B cell (primary cell): ENCODE results near the gene COX6B2. TPM values are rescaled to one million over a fixed set of nuclear protein-coding genes. Genes with fewer than 3 reads are reported as not detected.

ENCODE experiments used
- ATAC-seq: fragments of 200-7000 bp; cut with Tn5 transposase; one replicate; pipeline ENCODE4 v1.10.0; 2021; ENCODE audit warnings: low read depth, mild to moderate bottlenecking, moderate number of reproducible peaks, moderate library complexity
- CTCF ChIA-PET: fragments of 350-600 bp; sonication (Branson Sonifier 250); formaldehyde crosslinking; loops from one replicate; lab custom pipeline; 2021; ENCODE audit warnings: antibody characterized with exemption, inconsistent platforms; lab: Charles Lee
- POLR2A ChIA-PET: fragments of 350-600 bp; sonication (Branson Sonifier 250); formaldehyde crosslinking; loops from one replicate; lab custom pipeline; 2021; ENCODE audit warnings: antibody characterized with exemption; lab: Charles Lee
- DNase-seq: peaks from one replicate; pipeline ENCODE4 v3.0.0; 2013
- H2AFZ ChIP-seq: 2 replicates; pipeline ENCODE4 v1.6.1; 2012; ENCODE audit warnings: mild to moderate bottlenecking, low read depth, low read length; ENCODE audit not compliant: insufficient read depth, poor library complexity, severe bottlenecking
- H3K27ac ChIP-seq, 2 donors: 1 replicate in 1 of 2; 2 replicates in 1 of 2; pipeline ENCODE4 v1.5.1; 2012 to 2013; ENCODE audit warnings: low read length in 2 of 2, mild to moderate bottlenecking in 2 of 2, moderate library complexity in 1 of 2
- H3K27me3 ChIP-seq, 4 experiments: fragments of 200-600 bp in 1 of 4; sonication (generic) in 1 of 4; replicated peaks in 1 of 4; 1 replicate in 2 of 4; 2 replicates in 2 of 4; pipeline versions ENCODE4 v1.6.1 to v1.7.0; 2013 to 2016; ENCODE audit warnings: low read length in 3 of 4, mild to moderate bottlenecking in 2 of 4, mixed read lengths in 1 of 4, moderate library complexity in 1 of 4; ENCODE audit not compliant: insufficient read depth in 4 of 4, control insufficient read depth in 3 of 4; ENCODE audit errors: control extremely low read depth in 1 of 4
- H3K36me3 ChIP-seq, 2 experiments: replicated peaks in 1 of 2; 1 replicate in 1 of 2; 2 replicates in 1 of 2; pipeline versions ENCODE4 v1.6.1 to v1.7.1; 2013; ENCODE audit warnings: low read length in 1 of 2; ENCODE audit not compliant: insufficient read depth in 2 of 2, control insufficient read depth in 1 of 2; ENCODE audit errors: control extremely low read depth in 1 of 2, extremely low read depth in 1 of 2
- H3K4me1 ChIP-seq, 2 donors: fragments of 200-600 bp in 1 of 2; sonication (generic) in 1 of 2; 1 replicate in 1 of 2; 2 replicates in 1 of 2; pipeline versions ENCODE4 v1.5.1 to v1.6.1; 2013 to 2017; ENCODE audit warnings: low read length in 2 of 2; ENCODE audit not compliant: control insufficient read depth in 2 of 2, insufficient read depth in 2 of 2
- H3K4me2 ChIP-seq: replicated peaks from 2 replicates; pipeline ENCODE3; 2012; ENCODE audit warnings: mild to moderate bottlenecking, low read depth, low read length; ENCODE audit not compliant: poor library complexity, severe bottlenecking
- H3K4me3 ChIP-seq, 5 experiments: fragments of 200-600 bp in 1 of 5; sonication (generic) in 1 of 5; 1 replicate in 3 of 5; 2 replicates in 2 of 5; pipeline versions ENCODE4 v1.5.1 to v1.7.0; 2011 to 2016; ENCODE audit warnings: low read length in 4 of 5, mild to moderate bottlenecking in 4 of 5, low read depth in 2 of 5, control low read depth in 1 of 5, moderate library complexity in 1 of 5; ENCODE audit not compliant: insufficient read depth in 1 of 5; ENCODE audit errors: control extremely low read depth in 1 of 5, extremely low read depth in 1 of 5
- H3K79me2 ChIP-seq: fragments of 200-600 bp; sonication (generic); one replicate; pipeline ENCODE4 v1.6.0; 2016; ENCODE audit warnings: low read length; ENCODE audit not compliant: control insufficient read depth, insufficient read depth
- H3K9ac ChIP-seq: fragments of 200-600 bp; sonication (generic); 2 replicates; pipeline ENCODE4 v1.6.1; 2017; ENCODE audit warnings: mild to moderate bottlenecking, low read length, moderate library complexity
- H3K9me3 ChIP-seq, 3 donors: one replicate each; pipeline versions ENCODE4 v1.6.1 to v1.7.1; 2013; ENCODE audit warnings: low read length in 2 of 3; ENCODE audit not compliant: control insufficient read depth in 2 of 3, insufficient read depth in 1 of 3; ENCODE audit errors: control extremely low read depth in 1 of 3
- H4K20me1 ChIP-seq: 2 replicates; pipeline ENCODE4 v1.6.0; 2012; ENCODE audit warnings: mild to moderate bottlenecking, low read length; ENCODE audit not compliant: insufficient read depth, control insufficient read depth, poor library complexity, severe bottlenecking
- H3K27ac Mint-ChIP-seq: one replicate; pipeline ENCODE4 v1.8.0; 2021; ENCODE audit warnings: mixed read lengths
- H3K27me3 Mint-ChIP-seq: one replicate; pipeline ENCODE4 v1.8.0; 2021; ENCODE audit warnings: mixed read lengths
- H3K4me1 Mint-ChIP-seq: one replicate; pipeline ENCODE4 v1.8.0; 2021; ENCODE audit warnings: mixed read lengths
- H3K4me3 Mint-ChIP-seq: one replicate; pipeline ENCODE4 v1.8.0; 2021; ENCODE audit warnings: mixed read lengths
- H3K9me3 Mint-ChIP-seq: one replicate; pipeline ENCODE4 v1.8.0; 2022; ENCODE audit warnings: mixed read lengths; ENCODE audit not compliant: insufficient read depth
- CTCF ChIP-seq: fragments of 200-600 bp; IDR thresholded peaks from one replicate; pipeline ENCODE4 v1.8.0; 2022; ENCODE audit warnings: antibody characterized with exemption, mild to moderate bottlenecking
- EZH2 ChIP-seq: IDR thresholded peaks from 2 replicates; pipeline ENCODE4 v1.6.1; 2012; ENCODE audit warnings: borderline replicate concordance, low read depth, mild to moderate bottlenecking, moderate library complexity, low read length; ENCODE audit not compliant: insufficient read depth, poor library complexity, severe bottlenecking
- WGBS: methylation state at CpG from one replicate; pipeline ENCODE4 v1.1.5; 2013; ENCODE audit warnings: missing lambda C conversion rate; ENCODE audit not compliant: insufficient coverage; 5-methylcytosine and 5-hydroxymethylcytosine counted together
- intact Hi-C: fragments of 100-400 bp; cut with micrococcal nuclease; formaldehyde crosslinking; loops from one replicate; pipeline ENCODE4 v1.10.0; 2022
- polyA plus RNA-seq: library from polyadenylated mRNA; depleted of rRNA; stranded (reverse); fragments of >200 nt; gene quantifications from 2 replicates; pipeline ENCODE4 v1.2.3, GENCODE V29; 2012
- total RNA-seq, 2 donors: library from RNA; stranded (reverse); fragments of 120-200 nt in 1 of 2; gene quantifications; 1 replicate in 1 of 2; 2 replicates in 1 of 2; pipeline versions ENCODE4 v1.2.3 to v1.2.4, GENCODE V29; 2013 to 2022

The COX6B2 gene
- total and polyA plus RNA-seq, 2 donors (not counting 1 experiment from before 2014, with no cell fraction given): not detected

GRCh38 chr19:55345101-55345817 is 9.3 kb downstream of the COX6B2 start:
- Mint-ChIP-seq H3K27me3 (no peaks in the 10 kb centered on the region), H3K27ac (no peak overlapping the region), H3K4me3 (no peak overlapping the region), H3K9me3 (no peaks in the 10 kb centered on the region), H3K4me1 (peaks cover 10% of the 10 kb centered on the region)
- TF ChIP-seq CTCF (no peak), EZH2 (no peak)
- H3K4me2 ChIP-seq: no peak overlapping the region
- H3K9ac ChIP-seq: no peak overlapping the region
- H3K4me1 ChIP-seq: peaks cover 11 to 14% of the 10 kb centered on the region in 2 donors
- peaks cover 0 to 10% of the 10 kb centered on the region in 2 experiments for H3K36me3 ChIP-seq
- DNase-seq (no peak), ATAC-seq (no peak)
- intact Hi-C loops: no loop called here
- no peak overlapping the region for H3K4me3 ChIP-seq
- CTCF ChIA-PET: no interaction called here
- no peak overlapping the region for H2AFZ ChIP-seq
- H3K27me3 ChIP-seq: peaks cover 0 to 12% (median 3%) of the 10 kb centered on the region in 4 experiments
- WGBS: 94% methylated on average over 22 of the region's 22 CpGs
- peaks cover 14% of the 10 kb centered on the region for H3K79me2 ChIP-seq
- H3K27ac ChIP-seq: no peak overlapping the region
- POLR2A ChIA-PET: no interaction called here
- H4K20me1 ChIP-seq: no peaks in the 10 kb centered on the region
- peaks cover 0 to 5% (median 0%) of the 10 kb centered on the region in 3 donors for H3K9me3 ChIP-seq

- H3K4me3 ChIP-seq: no peak overlapping the region
- ChIA-PET POLR2A (no interaction called here), CTCF (no interaction called here)
- intact Hi-C loops: no loop called here
- DNase-seq (no peak), ATAC-seq (no peak)
- H3K4me1 Mint-ChIP-seq: peaks cover 13% of the 10 kb centered on the region
- peaks cover 0 to 10% of the 10 kb centered on the region in 2 experiments for H3K36me3 ChIP-seq
- H2AFZ ChIP-seq: no peak overlapping the region
- no peak overlapping the region for H3K4me3 Mint-ChIP-seq
- H3K79me2 ChIP-seq: peaks cover 17% of the 10 kb centered on the region
- H3K4me2 ChIP-seq: no peak overlapping the region
- no peak overlapping the region for H3K27ac Mint-ChIP-seq
- H3K27ac ChIP-seq: no peak overlapping the region
- peaks cover 0 to 7% (median 0%) of the 10 kb centered on the region in 3 donors for H3K9me3 ChIP-seq
- TF ChIP-seq EZH2 (no peak), CTCF (no peak)
- no peaks in the 10 kb centered on the region for H4K20me1 ChIP-seq
- no peak overlapping the region for H3K9ac ChIP-seq
- no peaks in the 10 kb centered on the region for H3K9me3 Mint-ChIP-seq
- H3K27me3 Mint-ChIP-seq: peaks cover 3% of the 10 kb centered on the region
- 96% methylated on average over 9 of the region's 9 CpGs for WGBS
- H3K27me3 ChIP-seq: peaks cover 0 to 13% (median 4%) of the 10 kb centered on the region in 4 experiments
- peaks cover 14 to 18% of the 10 kb centered on the region in 2 donors for H3K4me1 ChIP-seq
These were observed 10.1 kb downstream of the COX6B2 start for GRCh38 chr19:55344444-55344843.
